ENCODE data around the gene RAPGEF5.

Gene RAPGEF5

GRCh38 chr7:22219036-22219435 is 137.9 kb downstream of the RAPGEF5 start:
- no peak for DNase-seq (ENCODE audit: low spot score)

- DNase-seq (ENCODE audit: low spot score) = no peak
Measured at GRCh38 chr7:22216832-22217475, 140.0 kb downstream of the RAPGEF5 start.

- DNase-seq (ENCODE audit: low spot score) = no peak
Measured at GRCh38 chr7:22216309-22216708, 140.6 kb downstream of the RAPGEF5 start.

GRCh38 chr7:22214000-22214399 is 143.0 kb downstream of the RAPGEF5 start:
- no peak for DNase-seq (ENCODE audit: low spot score)

- DNase-seq (ENCODE audit: low spot score) = no peak
Measured at GRCh38 chr7:22213081-22213480, 143.9 kb downstream of the RAPGEF5 start.

- no peak for DNase-seq (ENCODE audit: low spot score)
Measured at GRCh38 chr7:22210967-22211366, 146.0 kb downstream of the RAPGEF5 start.

GRCh38 chr7:22210355-22210754 is 146.6 kb downstream of the RAPGEF5 start:
- no peak for DNase-seq (ENCODE audit: low spot score)

GRCh38 chr7:22208799-22209198 is 148.2 kb downstream of the RAPGEF5 start:
- no peak for DNase-seq (ENCODE audit: low spot score)

- no peak for DNase-seq (ENCODE audit: low spot score)
Measured at GRCh38 chr7:22207724-22208225, 149.2 kb downstream of the RAPGEF5 start.

- DNase-seq (ENCODE audit: low spot score) = no peak
Measured at GRCh38 chr7:22205631-22206030, 151.3 kb downstream of the RAPGEF5 start.

- DNase-seq (ENCODE audit: low spot score) = no peak
Measured at GRCh38 chr7:22204312-22204711, 152.6 kb downstream of the RAPGEF5 start.

- no peak for DNase-seq (ENCODE audit: low spot score)
Measured at GRCh38 chr7:22202141-22202540, 154.8 kb downstream of the RAPGEF5 start.

GRCh38 chr7:22201186-22201880 is 155.6 kb downstream of the RAPGEF5 start:
- DNase-seq (ENCODE audit: low spot score) = no peak

- DNase-seq (ENCODE audit: low spot score) = no peak
Measured at GRCh38 chr7:22200777-22201176, 156.2 kb downstream of the RAPGEF5 start.

GRCh38 chr7:22200238-22200637 is 156.7 kb downstream of the RAPGEF5 start:
- no peak for DNase-seq (ENCODE audit: low spot score)

GRCh38 chr7:22197376-22197775 is 159.6 kb downstream of the RAPGEF5 start:
- DNase-seq (ENCODE audit: low spot score) = no peak

GRCh38 chr7:22196429-22196828 is 160.5 kb downstream of the RAPGEF5 start:
- DNase-seq (ENCODE audit: low spot score) = no peak

GRCh38 chr7:22195397-22196172 is 161.4 kb downstream of the RAPGEF5 start:
- no peak for DNase-seq (ENCODE audit: low spot score)

GRCh38 chr7:22194658-22195273 is 162.2 kb downstream of the RAPGEF5 start:
- no peak for DNase-seq (ENCODE audit: low spot score)

- DNase-seq (ENCODE audit: low spot score) = no peak
Measured at GRCh38 chr7:22193450-22193983, 163.4 kb downstream of the RAPGEF5 start.

- no peak for DNase-seq (ENCODE audit: low spot score)
Measured at GRCh38 chr7:22192801-22193200, 164.2 kb downstream of the RAPGEF5 start.

- no peak for DNase-seq (ENCODE audit: low spot score)
Measured at GRCh38 chr7:22190736-22191135, 166.2 kb downstream of the RAPGEF5 start.

Measured in activated CD4-positive, alpha-beta T cell treated with anti-CD3 and anti-CD28 coated beads, Interleukin-2, Interleukin-4, amounts not matched to agents 100 ng/mL and 50 ng/mL, durations not matched to agents 16 hours and 8 hours (primary cell).